HEK293 (cell line): ENCODE results near the gene RTKN2.

Source experiments
- CTCF ChIA-PET: fragments of 350-600 bp; formaldehyde crosslinking; extraction: SDS; loops from one replicate; lab custom pipeline; 2021; ENCODE audit warnings: antibody characterized with exemption; lab: Yijun Ruan, JAX
- POLR2A ChIA-PET: fragments of 300-600 bp; formaldehyde crosslinking; extraction: SDS; loops from one replicate; lab custom pipeline; 2020; ENCODE audit warnings: antibody characterized with exemption, inconsistent platforms; lab: Yijun Ruan, JAX
- H3K27ac ChIP-seq: fragments of 200-500 bp; sonication (Bioruptor generic); 2 replicates; pipeline ENCODE4 v1.5.1; 2014; ENCODE audit warnings: low read depth, low read length, control low read depth, inconsistent platforms; ENCODE audit errors: extremely low read depth
- H3K36me3 ChIP-seq, 2 experiments: fragments of 200-500 bp in 1 of 2; sonication (Bioruptor generic) in 1 of 2; 1 replicate in 1 of 2; 2 replicates in 1 of 2; pipeline ENCODE4 v1.5.1; 2014 to 2017; ENCODE audit warnings: inconsistent platforms in 2 of 2, low read length in 2 of 2; ENCODE audit not compliant: control insufficient read depth in 2 of 2, insufficient read depth in 1 of 2
- H3K4me1 ChIP-seq: fragments of 200-500 bp; sonication (Bioruptor generic); 2 replicates; pipeline ENCODE4 v1.5.1; 2014; ENCODE audit warnings: mild to moderate bottlenecking, low read length, inconsistent platforms; ENCODE audit not compliant: control insufficient read depth, insufficient read depth
- H3K4me3 ChIP-seq: 2 replicates; pipeline ENCODE4 v1.5.1; 2011; ENCODE audit warnings: low read depth, mild to moderate bottlenecking, control low read depth, low read length, moderate library complexity
- H3K9me3 ChIP-seq: fragments of 200-500 bp; sonication (Bioruptor generic); 2 replicates; pipeline ENCODE4 v1.5.1; 2014; ENCODE audit warnings: low read depth, low read length, inconsistent platforms; ENCODE audit not compliant: control insufficient read depth, insufficient read depth
- EGR2 ChIP-seq: fragments of 450-650 bp; formaldehyde crosslinking; IDR thresholded peaks from 2 replicates; pipeline ENCODE4 v1.5.1; 2016; ENCODE audit warnings: low read depth, missing biosample characterization, missing genetic modification characterization
- KLF10 ChIP-seq: fragments of 450-650 bp; IDR thresholded peaks from 2 replicates; pipeline ENCODE4 v1.5.1; 2018; ENCODE audit warnings: missing biosample characterization, mild to moderate bottlenecking, missing genetic modification characterization
- OSR2 ChIP-seq: fragments of 450-650 bp; formaldehyde crosslinking; IDR thresholded peaks from 2 replicates; pipeline ENCODE4 v1.5.1; 2016; ENCODE audit warnings: missing biosample characterization, missing genetic modification characterization
- SALL2 ChIP-seq: fragments of 450-650 bp; formaldehyde crosslinking; IDR thresholded peaks from 2 replicates; pipeline ENCODE4 v1.5.0; 2017; ENCODE audit warnings: missing biosample characterization, mild to moderate bottlenecking, missing genetic modification characterization, borderline replicate concordance
- SCRT2 ChIP-seq: fragments of 450-650 bp; formaldehyde crosslinking; IDR thresholded peaks from 2 replicates; pipeline ENCODE4 v1.5.1; 2016; ENCODE audit warnings: missing biosample characterization, missing genetic modification characterization
- SP7 ChIP-seq: fragments of 450-650 bp; formaldehyde crosslinking; IDR thresholded peaks from 2 replicates; pipeline ENCODE4 v1.5.1; 2016; ENCODE audit warnings: missing biosample characterization, missing genetic modification characterization
- ZIC2 ChIP-seq: fragments of 450-650 bp; formaldehyde crosslinking; IDR thresholded peaks from 2 replicates; pipeline ENCODE4 v1.5.1; 2016; ENCODE audit warnings: missing biosample characterization, missing genetic modification characterization
- ZNF121 ChIP-seq: fragments of 450-650 bp; formaldehyde crosslinking; IDR thresholded peaks from 2 replicates; pipeline ENCODE4 v1.5.1; 2016; ENCODE audit warnings: missing biosample characterization, missing genetic modification characterization
- ZNF140 ChIP-seq: fragments of 450-650 bp; formaldehyde crosslinking; IDR thresholded peaks from 2 replicates; pipeline ENCODE4 v1.5.1; 2016; ENCODE audit warnings: missing biosample characterization, missing genetic modification characterization
- ZNF16 ChIP-seq: fragments of 450-650 bp; formaldehyde crosslinking; IDR thresholded peaks from 2 replicates; pipeline ENCODE4 v1.5.1; 2016; ENCODE audit warnings: low read depth, missing biosample characterization, missing genetic modification characterization
- ZNF18 ChIP-seq: fragments of 450-650 bp; formaldehyde crosslinking; IDR thresholded peaks from 2 replicates; pipeline ENCODE4 v1.5.1; 2016; ENCODE audit warnings: missing biosample characterization, missing genetic modification characterization
- ZNF248 ChIP-seq: fragments of 450-650 bp; formaldehyde crosslinking; IDR thresholded peaks from 2 replicates; pipeline ENCODE4 v1.5.1; 2017; ENCODE audit warnings: missing biosample characterization, missing genetic modification characterization
- ZNF266 ChIP-seq: fragments of 450-650 bp; formaldehyde crosslinking; IDR thresholded peaks from 2 replicates; pipeline ENCODE4 v1.5.1; 2016; ENCODE audit warnings: missing biosample characterization, missing genetic modification characterization, low read depth
- ZNF311 ChIP-seq: fragments of 450-650 bp; formaldehyde crosslinking; IDR thresholded peaks from 2 replicates; pipeline ENCODE4 v1.5.1; 2017; ENCODE audit warnings: missing biosample characterization, missing genetic modification characterization, borderline replicate concordance
- ZNF362 ChIP-seq: fragments of 450-650 bp; formaldehyde crosslinking; IDR thresholded peaks from 2 replicates; pipeline ENCODE4 v1.5.1; 2016; ENCODE audit warnings: missing biosample characterization, missing genetic modification characterization
- ZNF423 ChIP-seq: fragments of 450-650 bp; formaldehyde crosslinking; IDR thresholded peaks from 2 replicates; pipeline ENCODE4 v1.5.1; 2016; ENCODE audit warnings: missing biosample characterization, missing genetic modification characterization
- ZNF426 ChIP-seq: fragments of 450-650 bp; formaldehyde crosslinking; IDR thresholded peaks from 2 replicates; pipeline ENCODE4 v1.5.1; 2017; ENCODE audit warnings: missing biosample characterization, missing genetic modification characterization, mild to moderate bottlenecking, inconsistent platforms, moderate library complexity
- ZNF501 ChIP-seq: fragments of 450-650 bp; formaldehyde crosslinking; IDR thresholded peaks from 2 replicates; pipeline ENCODE4 v1.5.1; 2016; ENCODE audit warnings: missing biosample characterization, missing genetic modification characterization
- ZNF518A ChIP-seq: fragments of 450-650 bp; formaldehyde crosslinking; conservative IDR thresholded peaks from 2 replicates; pipeline ENCODE4 v1.5.1; 2016; ENCODE audit warnings: low read depth, missing biosample characterization, missing genetic modification characterization
- ZNF529 ChIP-seq: fragments of 450-650 bp; formaldehyde crosslinking; IDR thresholded peaks from 2 replicates; pipeline ENCODE4 v1.5.1; 2017; ENCODE audit warnings: missing genetic modification characterization, missing biosample characterization; ENCODE audit not compliant: insufficient replicate concordance
- ZNF544 ChIP-seq: fragments of 450-650 bp; formaldehyde crosslinking; IDR thresholded peaks from 2 replicates; pipeline ENCODE4 v1.5.0; 2017; ENCODE audit warnings: missing biosample characterization, missing genetic modification characterization
- ZNF610 ChIP-seq: fragments of 450-650 bp; formaldehyde crosslinking; IDR thresholded peaks from 2 replicates; pipeline ENCODE4 v1.5.1; 2016; ENCODE audit warnings: missing biosample characterization, missing genetic modification characterization, borderline replicate concordance
- ZNF639 ChIP-seq: fragments of 450-650 bp; formaldehyde crosslinking; IDR thresholded peaks from 2 replicates; pipeline ENCODE4 v1.5.1; 2016; ENCODE audit warnings: missing biosample characterization, missing genetic modification characterization
- ZNF645 ChIP-seq: fragments of 450-650 bp; formaldehyde crosslinking; IDR thresholded peaks from 2 replicates; pipeline ENCODE4; 2016; ENCODE audit warnings: missing biosample characterization, missing genetic modification characterization
- ZNF76 ChIP-seq: fragments of 450-650 bp; formaldehyde crosslinking; IDR thresholded peaks from 2 replicates; pipeline ENCODE4; 2016; ENCODE audit warnings: low read depth, missing biosample characterization, missing genetic modification characterization, borderline replicate concordance
- ZNF777 ChIP-seq: fragments of 450-650 bp; formaldehyde crosslinking; IDR thresholded peaks from 2 replicates; pipeline ENCODE4 v1.5.1; 2017; ENCODE audit warnings: missing biosample characterization, missing genetic modification characterization, borderline replicate concordance

Gene RTKN2

GRCh38 chr10:62261666-62262065 is 7.0 kb downstream of the RTKN2 start:
- TF ChIP-seq SALL2 (no peak), ZNF529 (tag by site-specific recombination) (no peak), ZNF610 (no peak), KLF10 (no peak), SCRT2 (tag by site-specific recombination) (no peak), ZIC2 (tag by site-specific recombination) (no peak), ZNF16 (tag by site-specific recombination) (no peak), ZNF121 (no peak), ZNF544 (no peak)
- Histone ChIP-seq H3K4me3 (no peak overlapping the region), H3K27ac (no peak overlapping the region), H3K9me3 (no peaks in the 10 kb centered on the region), H3K36me3 (peaks cover 20 to 33% of the 10 kb centered on the region in 2 experiments), H3K4me1 (peaks cover 4% of the 10 kb centered on the region)
- CTCF ChIA-PET: interaction anchor here (0.6 to 3.0 kb wide), 4 partner anchors 13 to 1480 kb away, joined by 4 to 14 read pairs (median 8); no protein-coding TSS in a partner anchor
- POLR2A ChIA-PET: no interaction called here

- Histone ChIP-seq H3K4me1 (peaks cover under 1% of the 10 kb centered on the region), H3K36me3 (peaks cover 23 to 33% of the 10 kb centered on the region in 2 experiments), H3K9me3 (no peaks in the 10 kb centered on the region), H3K4me3 (no peak overlapping the region), H3K27ac (no peak overlapping the region)
- TF ChIP-seq ZNF645 (tag by site-specific recombination) (no peak), ZNF426 (tag by site-specific recombination) (no peak), ZNF18 (tag by site-specific recombination) (no peak), ZNF140 (tag by site-specific recombination) (no peak), ZNF639 (tag by site-specific recombination) (no peak), OSR2 (no peak), ZNF423 (tag by site-specific recombination) (no peak), ZNF311 (tag by site-specific recombination) (no peak), ZNF362 (no peak), ZNF248 (tag by site-specific recombination) (no peak), EGR2 (tag by site-specific recombination) (no peak), SCRT2 (tag by site-specific recombination) (no peak), ZNF777 (no peak), ZNF610 (no peak), ZNF76 (tag by site-specific recombination) (no peak), SP7 (no peak), ZNF518A (tag by site-specific recombination) (no peak), ZNF501 (tag by site-specific recombination) (no peak), ZNF266 (tag by site-specific recombination) (no peak)
- ChIA-PET CTCF (interaction anchor here (0.6 kb wide), 1 partner anchor 371 kb away, joined by 3 read pairs; no protein-coding TSS in a partner anchor), POLR2A (no interaction called here)
Measured at GRCh38 chr10:62259998-62260397, 8.6 kb downstream of the RTKN2 start.
